Karpas-422 (cell line): ENCODE results near the gene AFAP1. TPM values are rescaled to one million over a fixed set of nuclear protein-coding genes. Genes with fewer than 3 reads are reported as not detected.

Experiments
- DNase-seq: peaks from one replicate; pipeline ENCODE4 v3.0.0-alpha.2; 2015
- H2AFZ ChIP-seq: fragments of 200-600 bp; sonication (generic); 2 replicates; pipeline ENCODE4 v1.6.1; 2014; ENCODE audit warnings: antibody characterized with exemption, low read length, mixed read lengths
- H3K27ac ChIP-seq: fragments of 200-600 bp; sonication (generic); 2 replicates; pipeline ENCODE4 v1.5.1; 2014; ENCODE audit warnings: mild to moderate bottlenecking, low read length, moderate library complexity
- H3K27me3 ChIP-seq: fragments of 200-600 bp; sonication (generic); 2 replicates; pipeline ENCODE4 v1.6.1; 2014; ENCODE audit warnings: low read length, mixed read lengths
- H3K36me3 ChIP-seq: fragments of 200-600 bp; sonication (generic); 2 replicates; pipeline ENCODE4 v1.6.1; 2014; ENCODE audit warnings: low read length, mixed read lengths; ENCODE audit not compliant: insufficient read depth
- H3K4me1 ChIP-seq: fragments of 200-600 bp; sonication (generic); 2 replicates; pipeline ENCODE4 v1.6.1; 2014; ENCODE audit warnings: mild to moderate bottlenecking, low read length, mixed read lengths
- H3K4me2 ChIP-seq: fragments of 200-600 bp; sonication (generic); 2 replicates; pipeline ENCODE4 v1.6.1; 2014; ENCODE audit warnings: low read length, low read depth, mild to moderate bottlenecking; ENCODE audit not compliant: poor library complexity, severe bottlenecking
- H3K4me3 ChIP-seq: fragments of 200-600 bp; sonication (generic); 2 replicates; pipeline ENCODE4 v1.5.1; 2014; ENCODE audit warnings: mild to moderate bottlenecking, antibody characterized with exemption, low read length, mixed read lengths
- H3K79me2 ChIP-seq: fragments of 200-600 bp; sonication (generic); 2 replicates; pipeline ENCODE4 v1.6.1; 2014; ENCODE audit warnings: mild to moderate bottlenecking, low read length, mixed read lengths
- H3K9ac ChIP-seq: fragments of 200-600 bp; sonication (generic); 2 replicates; pipeline ENCODE4 v1.6.0; 2014; ENCODE audit warnings: low read length
- H3K9me2 ChIP-seq: fragments of 200-600 bp; sonication (generic), shearing (Covaris generic); replicated peaks from 2 replicates; pipeline ENCODE4 v1.6.0; 2014; ENCODE audit warnings: mild to moderate bottlenecking, low read length, moderate library complexity; ENCODE audit not compliant: insufficient read depth
- H3K9me3 ChIP-seq: fragments of 300-700, 200-600 bp; sonication (generic); 2 replicates; pipeline ENCODE4 v1.6.1; 2014; ENCODE audit warnings: low read length, mixed read lengths
- H4K20me1 ChIP-seq: fragments of 200-600 bp; sonication (generic); 2 replicates; pipeline ENCODE4 v1.6.1; 2014; ENCODE audit warnings: mild to moderate bottlenecking, antibody characterized with exemption, low read length, low read depth; ENCODE audit not compliant: insufficient read depth
- total RNA-seq: library from RNA; depleted of rRNA; stranded (reverse); fragments of >200 nt; shearing (Covaris generic); gene quantifications from 2 replicates; pipeline ENCODE4 v1.2.3, GENCODE V29; 2014; ENCODE audit warnings: low replicate concordance

Gene AFAP1
- total RNA-seq, 1 experiment from 2014 or later: not detected

DNA sequence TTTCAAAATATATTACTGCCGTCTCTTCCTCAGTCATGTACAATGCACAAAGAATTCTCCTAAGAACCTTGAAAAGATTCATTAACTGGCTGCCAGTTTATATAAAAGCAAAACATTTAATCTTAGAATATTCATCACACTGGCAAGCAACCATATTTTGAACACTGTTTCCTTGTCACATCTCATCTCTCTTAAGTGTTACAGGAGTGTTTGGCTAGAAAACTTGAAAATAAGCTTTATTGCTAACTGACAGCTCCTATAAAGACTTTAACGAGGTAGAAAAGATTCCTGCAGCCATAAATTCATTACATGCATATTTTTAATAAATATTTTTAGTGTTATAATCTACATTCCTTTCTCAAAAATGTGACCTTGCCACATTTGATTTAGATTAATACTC, 149.6 kb downstream of the AFAP1 start:
- no peaks in the 10 kb centered on the region for H3K9me2 ChIP-seq
- DNase-seq: no peak
- no peaks in the 10 kb centered on the region for H3K9me3 ChIP-seq
- H4K20me1 ChIP-seq: no peaks in the 10 kb centered on the region
- H3K27me3 ChIP-seq: no peaks in the 10 kb centered on the region
- H3K4me2 ChIP-seq: no peak overlapping the region
- no peaks in the 10 kb centered on the region for H3K79me2 ChIP-seq
- H3K9ac ChIP-seq: no peak overlapping the region
- H3K27ac ChIP-seq: no peak overlapping the region
- H3K36me3 ChIP-seq: no peaks in the 10 kb centered on the region
- no peak overlapping the region for H2AFZ ChIP-seq
- H3K4me1 ChIP-seq: peaks cover 14% of the 10 kb centered on the region
- H3K4me3 ChIP-seq: no peak overlapping the region

DNA sequence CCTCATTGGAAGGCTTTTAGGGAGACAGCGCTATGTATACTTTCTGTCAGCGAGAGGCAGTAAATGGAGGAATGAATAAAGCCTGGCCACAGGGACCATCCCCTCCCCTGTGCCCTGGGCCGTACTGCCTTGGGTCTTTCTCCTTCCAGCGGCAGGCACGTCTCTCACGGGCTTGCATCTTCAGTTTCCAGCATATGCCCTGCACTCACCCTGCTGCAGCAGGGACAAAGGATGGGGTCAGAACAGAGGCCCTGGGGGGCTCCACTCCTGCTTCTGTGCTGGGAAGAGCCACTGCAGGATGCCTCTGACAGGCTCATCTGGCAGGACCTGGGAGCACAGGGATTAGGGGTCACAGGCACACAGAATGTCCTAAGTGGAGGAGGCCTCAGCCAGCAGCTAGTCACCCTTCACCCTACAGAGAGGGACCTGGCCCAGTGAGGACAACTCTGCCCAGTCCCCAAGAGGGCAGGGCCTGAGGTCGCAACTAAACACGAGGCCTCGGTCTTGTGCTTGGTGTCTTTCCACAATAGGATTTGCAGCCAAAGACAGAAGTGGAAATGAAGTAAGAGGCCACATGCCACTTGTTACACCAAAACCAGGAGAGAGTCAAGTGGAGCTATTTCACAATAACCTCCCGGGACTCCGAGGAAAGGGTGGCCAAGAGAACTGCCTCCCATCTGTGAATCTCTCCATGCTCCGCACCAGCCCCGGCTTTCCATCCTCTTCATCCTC, 150.8 kb downstream of the AFAP1 start:
- no peak overlapping the region for H3K4me3 ChIP-seq
- DNase-seq: no peak

DNA sequence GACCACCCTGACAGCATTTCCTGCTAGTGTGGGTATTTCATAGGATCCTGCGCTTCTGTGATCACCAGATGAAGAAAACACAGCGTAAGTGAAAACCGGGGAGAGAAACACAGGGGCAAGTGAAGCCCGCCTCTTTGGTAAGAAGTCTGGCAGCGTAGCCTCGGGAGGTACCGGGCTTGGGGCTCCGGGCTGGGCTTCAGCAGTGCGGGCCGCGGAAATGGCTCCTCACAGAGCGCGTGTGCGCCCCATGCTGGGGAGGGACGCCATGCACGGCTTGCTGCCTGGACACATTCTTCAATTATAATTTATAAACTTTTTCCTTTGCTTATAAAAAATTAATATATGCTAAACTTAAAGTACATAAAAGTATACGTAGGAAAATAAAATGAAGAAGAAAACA, 151.5 kb downstream of the AFAP1 start:
- Histone ChIP-seq H3K79me2 (no peaks in the 10 kb centered on the region), H3K27ac (no peak overlapping the region), H3K9me2 (no peaks in the 10 kb centered on the region), H3K4me3 (no peak overlapping the region), H3K9me3 (no peaks in the 10 kb centered on the region), H2AFZ (no peak overlapping the region), H3K4me2 (no peak overlapping the region), H4K20me1 (no peaks in the 10 kb centered on the region), H3K4me1 (peaks cover 14% of the 10 kb centered on the region), H3K9ac (no peak overlapping the region), H3K36me3 (no peaks in the 10 kb centered on the region), H3K27me3 (no peaks in the 10 kb centered on the region)
- no peak for DNase-seq

More for the DNA sequence above, 150.8 kb downstream of the AFAP1 start:
- H3K4me2 ChIP-seq: no peak overlapping the region
- no peaks in the 10 kb centered on the region for H4K20me1 ChIP-seq
- H3K9ac ChIP-seq: no peak overlapping the region
- no peaks in the 10 kb centered on the region for H3K27me3 ChIP-seq
- peaks cover 14% of the 10 kb centered on the region for H3K4me1 ChIP-seq
- no peak overlapping the region for H3K27ac ChIP-seq
- no peaks in the 10 kb centered on the region for H3K9me3 ChIP-seq
- no peaks in the 10 kb centered on the region for H3K9me2 ChIP-seq
- H3K36me3 ChIP-seq: no peaks in the 10 kb centered on the region
- H2AFZ ChIP-seq: no peak overlapping the region
- no peaks in the 10 kb centered on the region for H3K79me2 ChIP-seq

DNA sequence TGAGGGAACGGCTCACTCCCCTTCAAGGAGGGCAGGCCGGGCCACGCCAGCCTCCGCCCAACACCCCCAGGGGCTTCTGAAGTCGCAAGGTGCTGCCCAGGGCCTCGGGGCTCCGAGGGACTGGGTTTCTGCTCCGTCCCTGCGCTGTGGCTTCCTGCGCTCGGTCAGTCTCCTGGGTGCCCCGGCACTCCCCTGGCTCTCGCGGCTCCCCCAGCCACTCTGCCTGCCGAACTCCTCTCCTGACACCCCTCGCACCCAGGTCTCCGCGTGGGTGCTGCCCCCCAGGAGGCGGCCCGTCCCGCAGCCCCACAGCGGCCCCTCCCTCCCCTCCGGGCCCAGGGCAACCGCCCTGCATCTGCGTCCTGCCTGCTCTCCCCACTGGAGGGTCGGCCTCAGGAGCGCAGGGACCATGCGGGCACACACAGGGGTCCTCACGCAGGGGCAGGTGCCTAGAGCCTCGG, 151.9 kb downstream of the AFAP1 start:
- H3K27ac ChIP-seq: no peak overlapping the region
- H4K20me1 ChIP-seq: no peaks in the 10 kb centered on the region
- H3K79me2 ChIP-seq: no peaks in the 10 kb centered on the region
- no peaks in the 10 kb centered on the region for H3K9me2 ChIP-seq
- no peaks in the 10 kb centered on the region for H3K9me3 ChIP-seq
- DNase-seq: no peak
- H3K27me3 ChIP-seq: no peaks in the 10 kb centered on the region
- H3K9ac ChIP-seq: no peak overlapping the region
- no peak overlapping the region for H3K4me2 ChIP-seq
- peaks cover 9% of the 10 kb centered on the region for H3K4me1 ChIP-seq
- H3K36me3 ChIP-seq: no peaks in the 10 kb centered on the region
- H3K4me3 ChIP-seq: no peak overlapping the region
- H2AFZ ChIP-seq: no peak overlapping the region

DNA sequence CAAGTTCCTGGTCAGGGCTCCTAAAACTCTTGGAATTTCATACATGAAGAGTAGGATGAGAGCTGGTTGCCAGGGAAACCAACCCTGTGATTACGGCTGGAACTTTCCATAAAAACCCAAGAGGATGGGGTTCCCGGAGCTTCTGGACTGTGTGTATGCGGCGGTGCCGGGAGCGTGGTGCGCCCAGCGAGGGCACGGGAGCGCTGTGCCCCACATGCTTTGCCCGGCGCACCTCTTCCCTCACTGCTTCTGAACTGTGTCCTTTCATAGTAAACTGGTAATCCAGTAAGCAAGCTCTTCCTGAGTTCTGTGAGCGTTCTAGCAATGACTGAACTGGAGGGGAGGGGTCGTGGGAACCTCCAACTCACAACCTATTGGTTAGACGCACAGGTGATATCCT, 152.6 kb downstream of the AFAP1 start:
- no peak overlapping the region for H3K9ac ChIP-seq
- H4K20me1 ChIP-seq: no peaks in the 10 kb centered on the region
- H3K4me2 ChIP-seq: no peak overlapping the region
- peaks cover 2% of the 10 kb centered on the region for H3K4me1 ChIP-seq
- H3K4me3 ChIP-seq: no peak overlapping the region
- no peaks in the 10 kb centered on the region for H3K27me3 ChIP-seq
- no peaks in the 10 kb centered on the region for H3K9me2 ChIP-seq
- no peak overlapping the region for H3K27ac ChIP-seq
- H3K79me2 ChIP-seq: no peaks in the 10 kb centered on the region
- H3K9me3 ChIP-seq: no peaks in the 10 kb centered on the region
- no peak overlapping the region for H2AFZ ChIP-seq
- no peak for DNase-seq
- no peaks in the 10 kb centered on the region for H3K36me3 ChIP-seq

DNA sequence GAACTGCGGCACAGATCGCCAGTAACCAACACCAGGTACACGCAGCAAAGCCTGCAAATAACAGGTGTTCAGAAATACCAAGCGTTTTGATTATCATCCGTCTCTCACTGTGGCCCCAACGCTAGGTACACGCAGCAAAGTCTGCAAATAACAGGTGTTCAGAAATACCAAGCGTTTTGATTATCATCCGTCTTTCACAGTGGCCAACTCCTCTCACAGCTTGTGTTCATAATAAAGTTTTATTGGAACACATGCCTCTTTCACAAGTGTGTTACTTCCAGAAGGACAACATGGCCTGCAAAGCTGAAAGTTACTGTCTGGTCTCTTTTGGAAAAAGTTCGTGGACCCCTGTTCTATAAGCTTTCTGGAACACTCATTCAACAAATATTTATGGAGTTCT, 153.1 kb downstream of the AFAP1 start:
- no peak overlapping the region for H3K9ac ChIP-seq
- no peaks in the 10 kb centered on the region for H3K9me3 ChIP-seq
- H3K4me1 ChIP-seq: no peaks in the 10 kb centered on the region
- no peaks in the 10 kb centered on the region for H3K9me2 ChIP-seq
- no peaks in the 10 kb centered on the region for H4K20me1 ChIP-seq
- H2AFZ ChIP-seq: no peak overlapping the region
- H3K27me3 ChIP-seq: no peaks in the 10 kb centered on the region
- DNase-seq: no peak
- no peaks in the 10 kb centered on the region for H3K79me2 ChIP-seq
- H3K4me2 ChIP-seq: no peak overlapping the region
- H3K36me3 ChIP-seq: no peaks in the 10 kb centered on the region
- no peak overlapping the region for H3K4me3 ChIP-seq
- no peak overlapping the region for H3K27ac ChIP-seq

DNA sequence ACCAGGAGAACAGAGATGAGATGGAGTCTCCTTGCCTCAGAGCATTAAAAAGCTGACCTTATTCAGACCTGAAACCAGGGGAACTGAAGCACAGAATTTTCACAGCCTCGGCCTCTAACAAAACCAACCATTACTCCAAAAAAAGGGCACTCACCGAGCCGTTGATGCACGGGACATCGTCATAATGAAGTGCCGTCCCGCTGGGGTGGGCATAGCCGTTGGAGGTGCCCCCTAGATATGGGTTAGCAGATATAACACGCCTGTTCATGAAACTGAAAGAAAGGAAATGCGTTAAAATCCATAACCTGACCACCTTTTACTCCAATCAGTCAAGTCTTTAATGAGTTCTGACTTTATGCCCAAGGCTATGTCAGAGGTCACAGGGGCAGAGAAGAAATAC, 153.6 kb downstream of the AFAP1 start:
- H3K4me3 ChIP-seq: no peak overlapping the region
- no peaks in the 10 kb centered on the region for H3K79me2 ChIP-seq
- no peaks in the 10 kb centered on the region for H3K36me3 ChIP-seq
- no peak overlapping the region for H3K4me2 ChIP-seq
- H4K20me1 ChIP-seq: 0 out of 2 replicates have a peak, but pooled peaks cover 4% of the 10 kb centered on the region
- no peaks in the 10 kb centered on the region for H3K27me3 ChIP-seq
- H2AFZ ChIP-seq: no peak overlapping the region
- H3K4me1 ChIP-seq: no peaks in the 10 kb centered on the region
- H3K9me2 ChIP-seq: no peaks in the 10 kb centered on the region
- H3K27ac ChIP-seq: no peak overlapping the region
- H3K9me3 ChIP-seq: no peaks in the 10 kb centered on the region
- no peak overlapping the region for H3K9ac ChIP-seq
- no peak for DNase-seq

DNA sequence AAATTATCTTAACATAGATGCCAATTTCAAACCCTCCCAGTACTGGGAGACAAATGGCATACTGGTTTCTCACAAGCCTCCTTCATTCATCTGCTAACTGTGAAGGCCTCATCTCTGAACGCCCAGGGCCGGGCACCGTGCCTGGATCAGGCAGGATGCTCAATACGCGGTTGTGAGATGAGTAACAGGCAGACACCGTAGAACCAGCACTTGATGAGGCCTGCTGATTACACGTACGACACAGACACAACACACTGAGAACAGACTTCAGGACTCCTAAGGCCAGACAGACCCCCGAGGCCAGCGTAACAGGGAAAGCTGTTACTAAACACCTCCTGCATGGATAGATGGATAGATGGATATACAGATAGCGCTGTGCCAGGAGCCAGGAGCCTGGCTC, 154.6 kb downstream of the AFAP1 start:
- H3K9ac ChIP-seq: no peak overlapping the region
- no peaks in the 10 kb centered on the region for H3K9me3 ChIP-seq
- H3K36me3 ChIP-seq: no peaks in the 10 kb centered on the region
- no peaks in the 10 kb centered on the region for H3K27me3 ChIP-seq
- no peak overlapping the region for H3K27ac ChIP-seq
- no peak overlapping the region for H2AFZ ChIP-seq
- no peak overlapping the region for H3K4me2 ChIP-seq
- H3K9me2 ChIP-seq: no peaks in the 10 kb centered on the region
- no peaks in the 10 kb centered on the region for H3K79me2 ChIP-seq
- H3K4me1 ChIP-seq: no peaks in the 10 kb centered on the region
- no peak for DNase-seq
- 0 out of 2 replicates have a peak, but pooled peaks cover 5% of the 10 kb centered on the region for H4K20me1 ChIP-seq
- no peak overlapping the region for H3K4me3 ChIP-seq
